KBM-7 (cell line): ENCODE results near the gene AMPH.

ENCODE experiments used
- DNase-seq: peaks from one replicate; pipeline ENCODE4 v3.0.0-alpha.2; 2015
- in situ Hi-C: fragments of 300-500 bp; cut with MboI; formaldehyde crosslinking; loops from 2 replicates; pipeline ENCODE4 v1.14.3; 2020; ENCODE audit warnings: low sequenced_read_pairs, low pct_unique_long_range_greater_than_20kb, mixed read lengths

The AMPH gene

GRCh38 chr7:38554586-38554985 lies 76.6 kb downstream of the AMPH start:
- in situ Hi-C loops: no loop called here
- DNase-seq: no peak

- DNase-seq: no peak
Measured at GRCh38 chr7:38550836-38551235, 80.3 kb downstream of the AMPH start.

GRCh38 chr7:38548605-38549004 lies 82.6 kb downstream of the AMPH start:
- in situ Hi-C loops: no loop called here
- no peak for DNase-seq

More at GRCh38 chr7:38550836-38551235, 80.3 kb downstream of the AMPH start:
- in situ Hi-C loops: no loop called here

- in situ Hi-C loops: no loop called here
- no peak for DNase-seq
Measured at GRCh38 chr7:38546763-38547162, 84.4 kb downstream of the AMPH start.

GRCh38 chr7:38545977-38546376 lies 85.2 kb downstream of the AMPH start:
- DNase-seq: no peak
- in situ Hi-C loops: no loop called here

GRCh38 chr7:38542156-38542555 lies 89.0 kb downstream of the AMPH start:
- DNase-seq: no peak
- in situ Hi-C loops: no loop called here

GRCh38 chr7:38541440-38541839 lies 89.7 kb downstream of the AMPH start:
- no peak for DNase-seq
- in situ Hi-C loops: no loop called here

GRCh38 chr7:38539477-38540081 lies 91.6 kb downstream of the AMPH start:
- in situ Hi-C loops: no loop called here
- no peak for DNase-seq

- no peak for DNase-seq
- in situ Hi-C loops: no loop called here
Measured at GRCh38 chr7:38535073-38535472, 96.1 kb downstream of the AMPH start.

- in situ Hi-C loops: no loop called here
- DNase-seq: no peak
Measured at GRCh38 chr7:38525857-38526256, 105.3 kb downstream of the AMPH start.

- in situ Hi-C loops: no loop called here
- DNase-seq: no peak
Measured at GRCh38 chr7:38524786-38525185, 106.4 kb downstream of the AMPH start.

- in situ Hi-C loops: no loop called here
- no peak for DNase-seq
Measured at GRCh38 chr7:38520741-38521140, 110.4 kb downstream of the AMPH start.

GRCh38 chr7:38518541-38518940 lies 112.6 kb downstream of the AMPH start:
- no peak for DNase-seq
- in situ Hi-C loops: no loop called here

- DNase-seq: no peak
- in situ Hi-C loops: no loop called here
Measured at GRCh38 chr7:38512704-38513103, 118.5 kb downstream of the AMPH start.

- in situ Hi-C loops: no loop called here
- no peak for DNase-seq
Measured at GRCh38 chr7:38512291-38512690, 118.9 kb downstream of the AMPH start.

GRCh38 chr7:38507384-38507783 lies 123.8 kb downstream of the AMPH start:
- no peak for DNase-seq
- in situ Hi-C loops: no loop called here

- no peak for DNase-seq
- in situ Hi-C loops: no loop called here
Measured at GRCh38 chr7:38506756-38507155, 124.4 kb downstream of the AMPH start.

- DNase-seq: no peak
- in situ Hi-C loops: no loop called here
Measured at GRCh38 chr7:38506004-38506403, 125.2 kb downstream of the AMPH start.

- DNase-seq: no peak
- in situ Hi-C loops: no loop called here
Measured at GRCh38 chr7:38504684-38505083, 126.5 kb downstream of the AMPH start.

- in situ Hi-C loops: no loop called here
- no peak for DNase-seq
Measured at GRCh38 chr7:38502848-38503247, 128.3 kb downstream of the AMPH start.

GRCh38 chr7:38502289-38502688 lies 128.9 kb downstream of the AMPH start:
- no peak for DNase-seq
- in situ Hi-C loops: no loop called here

- DNase-seq: no peak
- in situ Hi-C loops: no loop called here
Measured at GRCh38 chr7:38492010-38492409, 139.2 kb downstream of the AMPH start.
